ENCODE measurements around the gene UBB.

GRCh38 chr17:16427020-16427419, 46.1 kb downstream of the UBB start:
- TF ChIP-seq, protein P1, sequence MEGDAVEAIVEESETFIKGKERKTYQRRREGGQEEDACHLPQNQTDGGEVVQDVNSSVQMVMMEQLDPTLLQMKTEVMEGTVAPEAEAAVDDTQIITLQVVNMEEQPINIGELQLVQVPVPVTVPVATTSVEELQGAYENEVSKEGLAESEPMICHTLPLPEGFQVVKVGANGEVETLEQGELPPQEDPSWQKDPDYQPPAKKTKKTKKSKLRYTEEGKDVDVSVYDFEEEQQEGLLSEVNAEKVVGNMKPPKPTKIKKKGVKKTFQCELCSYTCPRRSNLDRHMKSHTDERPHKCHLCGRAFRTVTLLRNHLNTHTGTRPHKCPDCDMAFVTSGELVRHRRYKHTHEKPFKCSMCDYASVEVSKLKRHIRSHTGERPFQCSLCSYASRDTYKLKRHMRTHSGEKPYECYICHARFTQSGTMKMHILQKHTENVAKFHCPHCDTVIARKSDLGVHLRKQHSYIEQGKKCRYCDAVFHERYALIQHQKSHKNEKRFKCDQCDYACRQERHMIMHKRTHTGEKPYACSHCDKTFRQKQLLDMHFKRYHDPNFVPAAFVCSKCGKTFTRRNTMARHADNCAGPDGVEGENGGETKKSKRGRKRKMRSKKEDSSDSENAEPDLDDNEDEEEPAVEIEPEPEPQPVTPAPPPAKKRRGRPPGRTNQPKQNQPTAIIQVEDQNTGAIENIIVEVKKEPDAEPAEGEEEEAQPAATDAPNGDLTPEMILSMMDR (IDR thresholded peaks at IDR 0.05; ENCODE audit: insufficient read depth, low read depth, low read length): no peak
- no peak for TF ChIP-seq EZH2 (IDR thresholded peaks at IDR 0.05; ENCODE audit: insufficient read depth, low read length)
